Calu3 (cell line): ENCODE measurements around the gene SELE. TPM values are rescaled to one million over a fixed set of nuclear protein-coding genes. Genes with fewer than 3 reads are reported as not detected.

Source experiments
- BruUV-seq: library from RNA; stranded (reverse); fragments of 400-500 nt; replicated peaks from 2 replicates; lab custom pipeline; 2021; lab: Mats Ljungman, UMichigan
- CTCF ChIA-PET: fragments of 300-600 bp; sonication (Branson Sonifier 250); formaldehyde crosslinking; loops from one replicate; lab custom pipeline; 2022; ENCODE audit warnings: antibody characterized with exemption; lab: Charles Lee
- DNase-seq: peaks from one replicate; pipeline ENCODE4 v3.0.0; 2022
- H3K27ac Mint-ChIP-seq: one replicate; pipeline ENCODE4 v1.8.0; 2022; ENCODE audit warnings: mixed read lengths; ENCODE audit not compliant: unreplicated experiment
- H3K27me3 Mint-ChIP-seq: one replicate; pipeline ENCODE4 v1.8.0; 2022; ENCODE audit warnings: mixed read lengths; ENCODE audit not compliant: unreplicated experiment
- H3K36me3 Mint-ChIP-seq: one replicate; pipeline ENCODE4 v1.8.0; 2022; ENCODE audit warnings: mild to moderate bottlenecking, moderate library complexity, mixed read lengths; ENCODE audit not compliant: insufficient read depth, unreplicated experiment
- H3K4me1 Mint-ChIP-seq: one replicate; pipeline ENCODE4 v1.8.0; 2022; ENCODE audit warnings: mild to moderate bottlenecking, low read depth, mixed read lengths; ENCODE audit not compliant: unreplicated experiment
- H3K4me3 Mint-ChIP-seq: one replicate; pipeline ENCODE4 v1.8.0; 2022; ENCODE audit warnings: mild to moderate bottlenecking, low read depth, moderate library complexity, mixed read lengths; ENCODE audit not compliant: unreplicated experiment
- H3K9me3 Mint-ChIP-seq: one replicate; pipeline ENCODE4 v1.8.0; 2022; ENCODE audit warnings: low read depth, mixed read lengths; ENCODE audit not compliant: unreplicated experiment
- intact Hi-C: fragments of 100-400 bp; cut with micrococcal nuclease; formaldehyde crosslinking; loops from one replicate; pipeline ENCODE4 v1.10.0; 2022; ENCODE audit not compliant: unreplicated experiment
- total RNA-seq: library from RNA; stranded (reverse); gene quantifications from 2 replicates; pipeline ENCODE4 v1.2.3, GENCODE V29; 2022
- TF ChIP-seq, protein P1 (sequence below): fragments of 200-600 bp; IDR thresholded peaks from one replicate; pipeline ENCODE4 v1.8.0; 2022; ENCODE audit warnings: antibody characterized with exemption; ENCODE audit not compliant: unreplicated experiment

Gene SELE
- total RNA-seq, 1 experiment from 2014 or later, result not detected

DNA sequence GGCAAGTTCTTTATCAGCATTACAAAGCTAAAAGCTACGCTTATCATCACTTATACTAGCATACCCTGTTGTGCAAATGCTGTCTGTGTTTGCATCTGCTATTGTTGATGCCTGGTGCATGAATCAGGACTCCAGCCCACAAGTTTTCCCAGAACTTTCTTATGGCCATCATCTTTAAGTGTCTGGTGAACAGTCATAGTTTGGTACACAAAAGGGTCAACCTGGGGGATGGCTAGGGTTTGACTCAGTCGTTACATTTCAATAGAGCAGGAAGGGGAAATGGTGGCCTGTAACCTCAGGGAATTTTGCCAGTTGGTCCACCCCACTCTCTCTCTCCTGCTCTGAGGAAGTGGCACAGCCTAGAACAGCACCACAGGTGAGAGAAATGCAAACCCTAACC is 57.9 kb downstream of the SELE start:
- BruUV-seq, result no TSS peak
- no peaks in the 10 kb centered on the region for H3K27me3 Mint-ChIP-seq
- H3K4me1 Mint-ChIP-seq, result peaks cover 39% of the 10 kb centered on the region
- H3K36me3 Mint-ChIP-seq, result peaks cover 16% of the 10 kb centered on the region
- H3K27ac Mint-ChIP-seq, result peak overlapping the region; percentile 84
- peak overlapping the region; percentile 3 for H3K4me3 Mint-ChIP-seq
- intact Hi-C loops, result no loop called here
- peak; percentile 61 for DNase-seq
- CTCF ChIA-PET, result interaction anchor here (0.6 to 1.3 kb wide), 4 partner anchors 20 to 126 kb away, joined by 3 to 4 read pairs (median 4); partner anchors contain the start of gene METTL18
- TF ChIP-seq, protein P1, sequence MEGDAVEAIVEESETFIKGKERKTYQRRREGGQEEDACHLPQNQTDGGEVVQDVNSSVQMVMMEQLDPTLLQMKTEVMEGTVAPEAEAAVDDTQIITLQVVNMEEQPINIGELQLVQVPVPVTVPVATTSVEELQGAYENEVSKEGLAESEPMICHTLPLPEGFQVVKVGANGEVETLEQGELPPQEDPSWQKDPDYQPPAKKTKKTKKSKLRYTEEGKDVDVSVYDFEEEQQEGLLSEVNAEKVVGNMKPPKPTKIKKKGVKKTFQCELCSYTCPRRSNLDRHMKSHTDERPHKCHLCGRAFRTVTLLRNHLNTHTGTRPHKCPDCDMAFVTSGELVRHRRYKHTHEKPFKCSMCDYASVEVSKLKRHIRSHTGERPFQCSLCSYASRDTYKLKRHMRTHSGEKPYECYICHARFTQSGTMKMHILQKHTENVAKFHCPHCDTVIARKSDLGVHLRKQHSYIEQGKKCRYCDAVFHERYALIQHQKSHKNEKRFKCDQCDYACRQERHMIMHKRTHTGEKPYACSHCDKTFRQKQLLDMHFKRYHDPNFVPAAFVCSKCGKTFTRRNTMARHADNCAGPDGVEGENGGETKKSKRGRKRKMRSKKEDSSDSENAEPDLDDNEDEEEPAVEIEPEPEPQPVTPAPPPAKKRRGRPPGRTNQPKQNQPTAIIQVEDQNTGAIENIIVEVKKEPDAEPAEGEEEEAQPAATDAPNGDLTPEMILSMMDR, result no peak
- peaks cover 3% of the 10 kb centered on the region for H3K9me3 Mint-ChIP-seq

Other genes with a start within 250 kb of the SELE start
- 22.0 and 24.2 TPM in 2 replicates for gene SLC19A2, start 248.1 kb downstream of the SELE start, total RNA-seq
- 8.1 and 16.2 TPM in 2 replicates for gene F5, start 147.6 kb downstream of the SELE start, total RNA-seq
- gene SELP, start 104.0 kb downstream of the SELE start, total RNA-seq, result 0.47 TPM in 1 of 2 replicates, not detected in the other
- 6.2 and 12.1 TPM in 2 replicates for gene SELL, start 22.5 kb downstream of the SELE start, total RNA-seq
- 11.2 and 13.3 TPM in 2 replicates for gene METTL18, start 60.8 kb upstream of the SELE start, total RNA-seq
- 17.9 and 18.3 TPM in 2 replicates for gene SCYL3, start 159.8 kb upstream of the SELE start, total RNA-seq